Activated CD4-positive, alpha-beta T cell treated with anti-CD3 and anti-CD28 coated beads, Interleukin-2, amount 10 ng/mL, durations not matched to agents 7 days and 5 days (primary cell): ENCODE measurements around the gene EXOC3L1. TPM values are rescaled to one million over a fixed set of nuclear protein-coding genes. Genes with fewer than 3 reads are reported as not detected.
A peak's percentile ranks its signal among the peaks of the same experiment; 100 is the strongest.

Experiments
- CTCF ChIA-PET: fragments of 350-600 bp; sonication (Branson Sonifier 250); formaldehyde crosslinking; loops from one replicate; lab custom pipeline; 2021; ENCODE audit warnings: antibody characterized with exemption; lab: Charles Lee
- POLR2A ChIA-PET: fragments of 350-600 bp; sonication (Branson Sonifier 250); formaldehyde crosslinking; loops from one replicate; lab custom pipeline; 2021; ENCODE audit warnings: antibody characterized with exemption; lab: Charles Lee
- DNase-seq: peaks from one replicate; pipeline ENCODE4 v3.0.0-alpha.2; 2020
- H3K27ac Mint-ChIP-seq: one replicate; pipeline ENCODE4 v1.8.0; 2021; ENCODE audit warnings: mild to moderate bottlenecking, moderate library complexity, mixed read lengths
- H3K27me3 Mint-ChIP-seq: one replicate; pipeline ENCODE4 v1.8.0; 2021; ENCODE audit warnings: mixed read lengths
- H3K36me3 Mint-ChIP-seq: one replicate; pipeline ENCODE4 v1.8.0; 2021; ENCODE audit warnings: low read depth, mixed read lengths
- H3K4me1 Mint-ChIP-seq: one replicate; pipeline ENCODE4 v1.8.0; 2021; ENCODE audit warnings: mixed read lengths
- H3K4me3 Mint-ChIP-seq: one replicate; pipeline ENCODE4 v1.8.0; 2021; ENCODE audit warnings: mild to moderate bottlenecking, moderate library complexity, mixed read lengths
- H3K9me3 Mint-ChIP-seq: one replicate; pipeline ENCODE4 v1.8.0; 2021; ENCODE audit warnings: mixed read lengths
- total RNA-seq, 2 experiments: library from RNA; stranded (reverse); gene quantifications; one replicate each; pipeline ENCODE4 v1.2.3, GENCODE V29; 2021

EXOC3L1 gene
- total RNA-seq, 2 experiments from 2014 or later, result not detected

DNA sequence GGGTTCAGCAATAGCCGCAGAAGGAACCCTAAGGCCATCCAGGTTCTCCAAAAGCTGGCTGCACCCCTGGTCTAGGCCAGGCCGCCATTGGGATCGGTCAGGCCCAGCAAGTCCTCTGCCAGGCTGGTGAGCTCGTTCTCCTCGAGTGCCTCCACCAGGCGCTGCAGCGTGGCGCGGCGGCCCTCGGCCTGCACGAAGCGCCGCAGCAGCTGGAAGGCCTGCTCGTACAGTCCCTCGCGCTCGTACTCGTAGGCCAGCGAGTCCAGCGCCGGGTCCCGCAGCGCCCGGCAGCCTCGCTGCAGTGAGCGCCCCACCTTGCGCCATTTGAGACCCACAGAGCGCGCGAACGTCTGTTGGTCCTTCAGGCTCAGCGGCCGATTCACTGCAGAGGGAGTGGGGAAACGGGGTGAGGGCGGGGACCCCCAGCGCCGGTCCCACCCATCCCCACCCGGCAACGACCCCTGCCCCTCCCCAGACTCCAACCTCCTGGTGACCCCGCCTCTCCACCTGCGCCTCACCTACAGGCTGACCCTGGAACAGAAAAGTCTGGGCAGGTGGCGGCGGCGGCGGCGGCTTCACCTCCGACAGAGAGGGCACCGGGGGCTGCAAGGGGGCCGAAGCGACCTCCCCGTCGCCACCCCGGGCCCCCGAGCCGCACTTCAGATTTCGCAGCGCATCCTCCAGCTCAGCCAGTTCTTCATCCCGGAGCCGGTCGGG, 35.2 kb downstream of the EXOC3L1 start:
- Mint-ChIP-seq H3K4me1 (peaks cover 67% of the 10 kb centered on the region), H3K9me3 (no peaks in the 10 kb centered on the region), H3K27ac (no peak overlapping the region), H3K36me3 (peaks cover 30% of the 10 kb centered on the region), H3K27me3 (peaks cover 1% of the 10 kb centered on the region), H3K4me3 (peak overlapping the region; percentile 65)
- CTCF ChIA-PET, result interaction anchor here (0.6 to 6.0 kb wide), 69 partner anchors 9 to 415 kb away, joined by 3 to 129 read pairs (median 5); partner anchors contain the start of genes CES3, CES4A, EXOC3L1 and FHOD1
- POLR2A ChIA-PET, result no interaction called here
- no peak for DNase-seq

DNA sequence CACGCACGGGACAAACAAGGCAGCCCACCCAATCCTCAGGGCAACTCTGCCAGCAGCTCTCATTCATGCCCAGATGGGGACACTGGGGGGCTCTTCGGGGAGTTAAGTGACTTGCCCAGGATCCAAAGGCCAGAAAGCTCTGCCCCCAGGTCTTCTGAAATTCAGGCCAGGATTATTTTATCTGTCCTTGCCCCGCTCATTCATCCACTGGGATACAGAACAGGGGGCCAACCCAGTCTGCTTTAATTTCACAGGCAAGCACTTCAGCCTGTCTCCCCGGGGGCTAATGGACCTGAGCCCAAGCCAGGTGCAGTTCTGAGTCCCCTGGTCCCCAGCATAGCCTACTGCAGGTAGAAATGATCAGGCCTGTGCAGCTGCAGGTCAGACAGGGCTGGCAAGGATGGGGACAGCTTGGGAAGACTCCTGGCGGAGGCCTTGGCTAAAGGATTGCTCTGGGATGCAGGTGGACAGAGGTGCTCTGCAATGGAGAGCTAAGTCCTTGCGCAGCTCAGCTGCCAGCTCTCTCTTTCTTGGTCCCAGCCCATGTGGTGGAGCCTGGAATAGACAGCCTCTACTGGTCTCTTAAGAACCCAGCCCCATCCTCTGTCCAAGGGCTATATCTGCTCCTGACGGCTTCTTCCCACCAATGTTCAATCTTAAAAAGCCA, 38.4 kb downstream of the EXOC3L1 start:
- POLR2A ChIA-PET, result interaction anchor here (0.7 kb wide), 1 partner anchor 135 kb away, joined by 3 read pairs; no protein-coding TSS in a partner anchor
- H3K27me3 Mint-ChIP-seq, result peaks cover 1% of the 10 kb centered on the region
- peak overlapping the region; percentile 68 for H3K4me3 Mint-ChIP-seq
- no peaks in the 10 kb centered on the region for H3K9me3 Mint-ChIP-seq
- H3K4me1 Mint-ChIP-seq, result peaks cover 46% of the 10 kb centered on the region
- no peak for DNase-seq
- H3K27ac Mint-ChIP-seq, result peak overlapping the region; percentile 74
- H3K36me3 Mint-ChIP-seq, result peaks cover 36% of the 10 kb centered on the region
- CTCF ChIA-PET, result interaction anchor here (1.2 to 6.0 kb wide), 8 partner anchors 8 to 193 kb away, joined by 3 to 129 read pairs (median 5); partner anchors contain the start of genes CES3, FBXL8 and TRADD

DNA sequence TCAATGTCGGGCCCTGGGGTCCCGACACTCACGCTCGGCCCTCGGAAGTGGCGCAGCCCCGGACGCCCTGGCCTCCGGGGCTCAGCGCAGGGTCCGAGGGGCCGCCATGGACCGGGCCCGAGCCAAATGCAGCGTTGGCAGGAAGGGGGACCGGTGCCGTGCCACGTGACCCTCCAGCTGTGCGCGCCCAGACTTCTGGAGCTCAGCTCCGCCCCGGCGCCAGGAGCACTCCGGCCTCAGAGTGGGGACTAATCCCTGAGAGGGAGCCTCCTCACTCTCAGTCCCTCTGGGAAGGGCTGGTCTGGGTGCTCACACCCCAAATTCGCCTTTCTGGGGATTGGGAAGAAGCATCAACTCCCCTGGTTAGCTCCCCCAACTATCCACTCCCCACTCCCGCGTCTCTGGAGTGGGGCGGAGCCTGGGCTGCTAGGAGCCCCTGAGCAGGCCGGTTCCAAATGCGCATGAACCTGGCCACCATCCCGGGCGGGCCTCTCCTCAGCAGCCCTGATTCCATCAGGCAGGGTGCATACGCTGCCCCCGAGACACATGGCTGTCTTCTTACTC, 39.0 kb downstream of the EXOC3L1 start, which contains the start of gene B3GNT9:
B3GNT9 (minus strand) TSS at position 166 of the 564 bp plus-strand sequence. CDS start 513 bp downstream, outside the sequence.
- CTCF ChIA-PET, result interaction anchor here (0.8 to 6.0 kb wide), 7 partner anchors 9 to 192 kb away, joined by 3 to 129 read pairs (median 5); partner anchors contain the start of genes FBXL8 and TRADD
- Mint-ChIP-seq H3K9me3 (no peaks in the 10 kb centered on the region), H3K36me3 (peaks cover 33% of the 10 kb centered on the region), H3K4me1 (peaks cover 39% of the 10 kb centered on the region), H3K27me3 (peaks cover 1% of the 10 kb centered on the region), H3K27ac (peak within 1 kb of the TSS; percentile 74), H3K4me3 (peak within 1 kb of the TSS; percentile 68)
- peak; percentile 41 for DNase-seq
- POLR2A ChIA-PET, result interaction anchor here (0.7 kb wide), 1 partner anchor 134 kb away, joined by 3 read pairs; no protein-coding TSS in a partner anchor

DNA sequence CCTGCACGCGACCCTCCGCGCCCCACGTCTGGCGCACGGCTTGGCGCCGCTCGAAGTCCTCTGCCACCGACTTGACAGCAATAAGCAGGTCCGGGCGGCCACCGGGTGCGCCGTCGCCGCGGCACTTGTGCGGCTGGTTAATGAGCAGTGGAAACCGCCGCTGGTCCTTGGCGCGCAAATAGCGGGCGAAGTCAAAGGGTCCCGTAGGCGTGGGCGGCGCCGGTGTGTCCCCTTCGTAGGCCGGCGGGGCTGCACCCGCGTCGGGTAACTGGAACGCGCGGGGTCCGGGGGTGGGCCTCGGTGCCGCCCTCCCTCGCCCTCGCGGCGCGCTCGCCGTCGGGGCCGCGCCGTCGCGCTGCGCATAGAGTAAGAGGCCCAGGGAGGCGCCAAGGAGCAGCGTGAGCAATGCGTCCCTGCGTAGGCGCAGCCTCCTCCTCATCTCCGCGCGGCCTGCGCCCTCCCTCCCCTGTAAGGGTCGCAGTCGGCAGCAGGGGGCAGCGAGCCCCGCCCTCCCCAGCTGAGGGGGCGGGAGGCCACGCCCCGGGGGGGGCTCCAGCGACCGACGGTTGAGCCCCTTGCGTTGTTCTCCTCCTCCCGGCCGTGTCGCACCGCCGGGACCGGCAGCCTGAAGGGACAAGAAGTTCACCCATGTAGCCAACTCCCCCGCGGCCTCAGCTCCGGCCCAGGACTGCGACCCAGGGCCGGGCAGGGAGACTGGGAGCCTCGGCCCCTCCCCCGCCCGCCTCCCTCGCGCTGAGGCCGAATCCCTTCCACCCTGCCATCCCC, 39.7 kb downstream of the EXOC3L1 start:
- peak; percentile 46 for DNase-seq
- Mint-ChIP-seq H3K36me3 (peaks cover 33% of the 10 kb centered on the region), H3K27me3 (peaks cover 1% of the 10 kb centered on the region), H3K4me3 (peak overlapping the region; percentile 68), H3K4me1 (peaks cover 35% of the 10 kb centered on the region), H3K27ac (no peak overlapping the region), H3K9me3 (no peaks in the 10 kb centered on the region)
- ChIA-PET POLR2A (interaction anchor here (0.7 kb wide), 1 partner anchor 133 kb away, joined by 3 read pairs; no protein-coding TSS in a partner anchor), CTCF (interaction anchor here (0.6 to 6.0 kb wide), 7 partner anchors 9 to 134 kb away, joined by 3 to 129 read pairs (median 4); partner anchors contain the start of genes FBXL8 and TRADD)

DNA sequence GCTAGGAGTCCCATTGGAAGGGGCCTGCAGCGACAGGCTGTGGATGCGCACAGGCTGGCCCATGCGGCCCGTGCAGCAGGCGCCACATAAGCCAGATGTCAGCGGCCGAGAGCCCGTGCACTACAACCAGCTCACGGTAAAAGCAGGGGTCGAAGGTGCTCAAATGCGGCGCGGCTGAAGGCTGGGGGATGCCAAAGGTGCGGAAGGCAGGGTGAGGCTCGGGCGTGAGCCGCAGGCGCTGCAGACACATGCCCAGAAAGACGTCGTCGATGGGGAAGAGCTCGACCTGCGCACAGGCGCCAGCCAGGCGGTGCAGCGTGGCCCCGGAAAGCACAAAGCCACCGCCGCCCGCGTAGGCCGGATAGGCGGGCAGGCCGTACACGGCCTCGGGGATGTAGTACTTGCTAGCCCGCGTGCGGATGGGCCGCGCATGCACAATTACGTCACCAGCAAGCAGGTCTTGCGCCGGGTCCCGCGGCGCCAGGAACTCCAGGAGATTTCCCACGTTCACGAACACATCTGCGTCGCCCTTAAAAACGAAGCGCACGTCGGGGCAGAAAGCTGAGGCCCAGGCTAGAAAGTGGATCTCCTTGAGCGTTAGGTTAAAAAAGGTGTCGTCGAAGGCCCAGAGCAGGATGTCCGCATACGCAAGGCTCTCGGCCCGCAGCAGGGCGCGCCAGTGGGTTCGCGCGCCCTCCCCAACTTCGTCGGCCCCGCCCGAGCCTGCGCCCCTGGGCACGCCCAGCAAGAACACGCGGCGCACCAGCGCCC, 40.5 kb downstream of the EXOC3L1 start:
- Mint-ChIP-seq H3K9me3 (no peaks in the 10 kb centered on the region), H3K4me3 (peak overlapping the region; percentile 43), H3K4me1 (peaks cover 33% of the 10 kb centered on the region), H3K27me3 (peaks cover 1% of the 10 kb centered on the region), H3K36me3 (peaks cover 32% of the 10 kb centered on the region), H3K27ac (no peak overlapping the region)
- ChIA-PET POLR2A (no interaction called here), CTCF (interaction anchor here (0.7 to 1.4 kb wide), 4 partner anchors 10 to 298 kb away, joined by 3 to 5 read pairs (median 4); no protein-coding TSS in a partner anchor)
- DNase-seq, result no peak

DNA sequence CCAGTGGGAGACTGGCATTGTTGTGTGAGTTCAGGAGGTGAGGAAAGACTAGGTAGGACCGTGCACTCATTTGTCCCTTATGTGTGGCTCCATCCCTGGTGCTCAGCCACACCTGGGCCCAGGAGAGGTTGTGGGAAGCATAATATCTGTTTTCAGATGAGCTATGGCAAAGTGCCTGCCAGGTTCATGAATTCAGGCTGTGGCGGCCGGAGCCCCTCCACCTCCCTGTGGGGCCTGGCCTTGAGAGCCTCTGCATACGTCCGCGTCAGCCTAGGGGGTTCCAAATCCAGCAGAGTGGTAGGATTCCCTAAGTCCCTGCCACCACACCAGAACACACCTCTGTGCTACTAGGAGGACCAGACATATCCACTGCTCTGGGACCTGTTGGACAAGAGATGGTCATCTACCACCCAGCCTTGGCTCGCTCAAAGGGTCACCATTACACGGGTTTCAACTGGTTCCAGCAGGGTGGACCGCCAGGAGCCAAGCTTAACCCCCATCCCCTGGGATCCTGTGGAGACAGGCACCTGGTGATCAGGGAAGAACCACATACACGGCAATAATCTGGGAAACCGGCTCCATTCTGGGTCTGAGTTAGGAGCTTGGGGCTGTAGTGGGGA, 41.2 kb downstream of the EXOC3L1 start:
- peak overlapping the region; percentile 43 for H3K4me3 Mint-ChIP-seq
- CTCF ChIA-PET, result interaction anchor here (0.7 to 1.4 kb wide), 4 partner anchors 9 to 298 kb away, joined by 3 to 5 read pairs (median 4); no protein-coding TSS in a partner anchor
- peaks cover 27% of the 10 kb centered on the region for H3K4me1 Mint-ChIP-seq
- POLR2A ChIA-PET, result no interaction called here
- H3K27me3 Mint-ChIP-seq, result peaks cover 1% of the 10 kb centered on the region
- DNase-seq, result no peak
- H3K9me3 Mint-ChIP-seq, result no peaks in the 10 kb centered on the region
- no peak overlapping the region for H3K27ac Mint-ChIP-seq
- H3K36me3 Mint-ChIP-seq, result peaks cover 27% of the 10 kb centered on the region

DNA sequence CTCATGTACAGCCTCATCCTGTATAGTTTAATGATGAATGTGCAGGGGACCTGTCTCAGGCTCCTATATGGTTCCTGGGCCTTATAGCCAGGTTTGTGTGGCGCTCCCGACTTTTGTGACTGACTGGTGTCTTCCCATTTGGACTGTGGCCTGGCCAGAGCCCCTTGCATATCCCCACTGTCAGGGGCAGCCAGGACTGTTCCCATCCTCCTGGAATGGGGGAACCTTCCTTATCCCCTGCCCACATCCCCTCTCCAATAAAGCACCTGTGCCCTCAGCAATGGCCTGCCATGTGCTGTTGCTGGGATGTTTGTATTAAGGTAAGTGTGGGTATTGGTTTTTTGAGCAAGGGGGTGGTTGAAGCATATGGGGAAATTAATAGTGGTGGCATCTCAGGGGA, 41.7 kb downstream of the EXOC3L1 start:
- ChIA-PET POLR2A (no interaction called here), CTCF (no interaction called here)
- Mint-ChIP-seq H3K27me3 (peaks cover 1% of the 10 kb centered on the region), H3K36me3 (peaks cover 28% of the 10 kb centered on the region), H3K27ac (no peak overlapping the region), H3K4me3 (no peak overlapping the region), H3K9me3 (no peaks in the 10 kb centered on the region), H3K4me1 (peaks cover 24% of the 10 kb centered on the region)
- no peak for DNase-seq

DNA sequence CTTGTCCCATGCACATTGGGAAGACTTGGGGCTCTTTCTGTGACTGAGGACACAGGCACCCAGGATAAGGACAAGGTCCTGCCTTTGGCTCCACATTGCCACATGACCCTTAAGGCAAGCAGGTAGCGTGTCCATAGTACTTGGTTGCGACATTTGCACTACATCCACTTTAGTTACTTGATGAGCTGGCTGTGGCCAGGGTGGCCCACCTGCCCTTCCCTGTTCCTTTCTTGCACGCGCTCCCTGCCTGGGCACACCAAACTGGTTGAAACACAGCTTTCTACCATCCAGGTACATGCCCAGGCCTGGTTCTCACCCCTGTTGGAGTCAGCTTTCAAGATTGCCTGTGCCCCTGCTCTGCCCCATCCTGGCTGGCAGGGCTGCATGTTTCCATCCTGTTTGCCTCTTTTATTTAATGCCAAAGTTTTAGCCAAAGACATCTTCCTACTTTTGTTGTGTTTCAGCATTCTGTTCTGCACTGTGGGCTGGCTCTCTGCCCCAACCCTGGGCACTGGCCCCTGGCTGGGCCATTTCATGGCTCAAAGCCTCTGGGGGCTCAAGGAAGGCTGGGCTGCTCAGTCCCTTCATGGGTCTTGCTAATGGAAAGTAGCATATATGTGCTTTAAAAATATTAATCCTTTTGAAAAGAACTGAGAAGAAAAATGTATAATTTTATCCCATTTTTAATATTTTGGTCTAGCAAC, 42.3 kb downstream of the EXOC3L1 start:
- Mint-ChIP-seq H3K4me3 (no peak overlapping the region), H3K4me1 (peaks cover 17% of the 10 kb centered on the region), H3K27ac (peak overlapping the region; percentile 50), H3K36me3 (peaks cover 28% of the 10 kb centered on the region), H3K9me3 (no peaks in the 10 kb centered on the region), H3K27me3 (peaks cover 1% of the 10 kb centered on the region)
- ChIA-PET POLR2A (no interaction called here), CTCF (no interaction called here)
- DNase-seq, result no peak

DNA sequence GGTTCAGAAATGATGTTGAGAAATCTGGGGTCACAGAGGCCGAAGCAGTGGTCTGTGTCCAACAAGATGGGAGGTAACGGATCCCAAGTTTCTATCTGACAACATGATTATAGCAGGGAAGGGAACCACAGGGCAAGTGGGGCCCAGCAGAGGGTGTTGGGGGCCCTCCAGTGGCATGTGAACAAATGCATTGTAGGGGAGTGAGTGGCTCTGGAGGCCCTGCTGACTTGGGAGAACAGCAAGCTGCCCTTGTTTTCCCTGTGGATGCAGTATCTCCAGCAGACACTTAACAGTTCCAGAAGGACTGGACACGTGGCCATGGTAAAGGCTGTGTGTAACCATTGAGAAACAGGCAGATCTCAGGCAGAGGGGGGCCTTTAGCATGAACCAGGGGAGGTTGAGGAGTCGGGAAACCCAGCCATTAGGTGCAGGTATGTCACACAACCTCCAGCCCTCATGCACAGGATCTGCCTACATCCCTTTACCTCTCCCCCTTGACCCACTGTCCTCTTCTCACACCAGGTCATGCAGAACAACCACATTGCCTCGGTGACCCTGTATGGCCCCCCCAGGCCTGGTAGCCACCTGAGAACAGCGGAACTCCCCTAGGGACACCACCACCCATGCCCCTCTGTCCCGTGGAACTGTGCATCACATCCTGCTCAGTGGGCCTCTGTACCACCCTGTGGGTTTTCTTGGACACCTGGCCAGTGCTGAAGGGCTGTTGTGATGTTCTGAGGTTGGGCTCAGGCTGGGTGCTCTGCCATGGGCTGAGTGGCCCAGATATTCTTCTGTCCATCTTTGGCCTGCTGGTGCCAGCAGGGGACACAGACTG, 43.2 kb downstream of the EXOC3L1 start:
- peaks cover 29% of the 10 kb centered on the region for H3K36me3 Mint-ChIP-seq
- H3K27ac Mint-ChIP-seq, result no peak overlapping the region
- POLR2A ChIA-PET, result no interaction called here
- H3K4me1 Mint-ChIP-seq, result peaks cover 12% of the 10 kb centered on the region
- H3K4me3 Mint-ChIP-seq, result no peak overlapping the region
- no peak for DNase-seq
- H3K27me3 Mint-ChIP-seq, result peaks cover 1% of the 10 kb centered on the region
- no peaks in the 10 kb centered on the region for H3K9me3 Mint-ChIP-seq
- CTCF ChIA-PET, result interaction anchor here (1.8 to 3.2 kb wide), 2 partner anchors 8 to 129 kb away, joined by 6 to 19 read pairs; no protein-coding TSS in a partner anchor

DNA sequence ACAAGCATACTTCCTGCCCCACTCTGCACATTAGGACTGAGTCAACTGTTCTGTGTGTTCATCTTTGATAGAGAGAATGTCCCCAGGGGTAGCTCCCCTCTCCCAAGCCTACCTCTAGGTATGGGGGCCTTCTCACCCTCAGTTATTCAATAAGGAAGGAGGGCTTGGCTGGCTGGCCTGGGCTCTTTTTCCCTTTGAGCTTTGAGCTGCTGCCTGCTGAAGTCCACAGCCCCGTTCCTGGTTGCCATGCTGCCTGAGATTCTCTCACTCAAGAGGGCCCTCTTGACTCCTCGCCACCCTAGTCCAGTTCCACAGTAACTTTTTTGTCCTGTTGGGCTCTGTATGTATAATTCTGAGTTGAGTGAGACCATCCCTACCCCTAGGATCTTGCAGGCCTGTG, 44.2 kb downstream of the EXOC3L1 start:
- CTCF ChIA-PET, result interaction anchor here (0.9 to 3.2 kb wide), 3 partner anchors 9 to 128 kb away, joined by 4 to 19 read pairs (median 6); no protein-coding TSS in a partner anchor
- Mint-ChIP-seq H3K4me1 (peaks cover 3% of the 10 kb centered on the region), H3K36me3 (peaks cover 32% of the 10 kb centered on the region), H3K27ac (no peak overlapping the region), H3K27me3 (no peaks in the 10 kb centered on the region), H3K9me3 (no peaks in the 10 kb centered on the region), H3K4me3 (no peak overlapping the region)
- DNase-seq, result no peak
- POLR2A ChIA-PET, result no interaction called here
